Ovary (tissue), 3 donors: Measurements from ENCODE around the gene CPNE6.

Experiments
- EP300 ChIP-seq: sonication (generic); formaldehyde crosslinking; IDR thresholded peaks from one replicate; pipeline ENCODE4 v1.6.1; 2017; ENCODE audit warnings: antibody characterized with exemption
- POLR2A ChIP-seq: fragments of 450-650 bp; IDR thresholded peaks from one replicate; pipeline ENCODE4 v1.6.1; 2017; ENCODE audit warnings: antibody characterized with exemption, mild to moderate bottlenecking, moderate library complexity
- TF ChIP-seq, protein P1 (sequence below), 3 donors: fragments of 450-650 bp in 2 of 3; fragments of 200-600 bp in 1 of 3; IDR thresholded peaks; one replicate each; pipeline versions ENCODE4 v1.5.1 to v1.8.0; 2016 to 2022; ENCODE audit warnings: antibody characterized with exemption in 3 of 3, mild to moderate bottlenecking in 1 of 3
- donor health status: DM: no; HTN: no; CAD: no.

DNA sequence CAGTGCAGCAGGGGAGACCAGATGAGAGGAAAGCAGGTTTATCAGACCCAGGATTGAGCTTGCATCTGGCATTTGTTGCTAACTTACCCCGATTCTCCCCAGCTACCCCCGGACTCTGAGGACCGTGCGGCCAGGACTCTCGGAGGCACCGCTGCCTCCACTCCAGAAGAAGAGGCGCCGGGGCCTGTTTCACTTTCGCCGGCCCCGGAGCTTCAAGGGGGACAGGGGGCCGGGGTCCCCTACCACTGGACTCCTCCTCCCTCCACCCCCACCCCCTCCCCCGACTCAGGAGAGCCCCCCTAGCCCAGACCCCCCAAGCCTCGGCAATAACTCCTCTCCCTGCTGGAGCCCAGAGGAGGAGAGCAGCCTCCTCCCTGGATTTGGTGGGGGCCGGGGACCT, 6.5 kb upstream of the CPNE6 start:
- TF ChIP-seq, protein P1, sequence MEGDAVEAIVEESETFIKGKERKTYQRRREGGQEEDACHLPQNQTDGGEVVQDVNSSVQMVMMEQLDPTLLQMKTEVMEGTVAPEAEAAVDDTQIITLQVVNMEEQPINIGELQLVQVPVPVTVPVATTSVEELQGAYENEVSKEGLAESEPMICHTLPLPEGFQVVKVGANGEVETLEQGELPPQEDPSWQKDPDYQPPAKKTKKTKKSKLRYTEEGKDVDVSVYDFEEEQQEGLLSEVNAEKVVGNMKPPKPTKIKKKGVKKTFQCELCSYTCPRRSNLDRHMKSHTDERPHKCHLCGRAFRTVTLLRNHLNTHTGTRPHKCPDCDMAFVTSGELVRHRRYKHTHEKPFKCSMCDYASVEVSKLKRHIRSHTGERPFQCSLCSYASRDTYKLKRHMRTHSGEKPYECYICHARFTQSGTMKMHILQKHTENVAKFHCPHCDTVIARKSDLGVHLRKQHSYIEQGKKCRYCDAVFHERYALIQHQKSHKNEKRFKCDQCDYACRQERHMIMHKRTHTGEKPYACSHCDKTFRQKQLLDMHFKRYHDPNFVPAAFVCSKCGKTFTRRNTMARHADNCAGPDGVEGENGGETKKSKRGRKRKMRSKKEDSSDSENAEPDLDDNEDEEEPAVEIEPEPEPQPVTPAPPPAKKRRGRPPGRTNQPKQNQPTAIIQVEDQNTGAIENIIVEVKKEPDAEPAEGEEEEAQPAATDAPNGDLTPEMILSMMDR (IDR thresholded peaks at IDR 0.05): no peak
- TF ChIP-seq POLR2A: no peak
- no peak for TF ChIP-seq EP300
